Measurements from ENCODE around the gene ZBTB8B. TPM values are rescaled to one million over a fixed set of nuclear protein-coding genes. Genes with fewer than 3 reads are reported as not detected.

Gene ZBTB8B
- not detected in 2 replicates for total RNA-seq

DNA sequence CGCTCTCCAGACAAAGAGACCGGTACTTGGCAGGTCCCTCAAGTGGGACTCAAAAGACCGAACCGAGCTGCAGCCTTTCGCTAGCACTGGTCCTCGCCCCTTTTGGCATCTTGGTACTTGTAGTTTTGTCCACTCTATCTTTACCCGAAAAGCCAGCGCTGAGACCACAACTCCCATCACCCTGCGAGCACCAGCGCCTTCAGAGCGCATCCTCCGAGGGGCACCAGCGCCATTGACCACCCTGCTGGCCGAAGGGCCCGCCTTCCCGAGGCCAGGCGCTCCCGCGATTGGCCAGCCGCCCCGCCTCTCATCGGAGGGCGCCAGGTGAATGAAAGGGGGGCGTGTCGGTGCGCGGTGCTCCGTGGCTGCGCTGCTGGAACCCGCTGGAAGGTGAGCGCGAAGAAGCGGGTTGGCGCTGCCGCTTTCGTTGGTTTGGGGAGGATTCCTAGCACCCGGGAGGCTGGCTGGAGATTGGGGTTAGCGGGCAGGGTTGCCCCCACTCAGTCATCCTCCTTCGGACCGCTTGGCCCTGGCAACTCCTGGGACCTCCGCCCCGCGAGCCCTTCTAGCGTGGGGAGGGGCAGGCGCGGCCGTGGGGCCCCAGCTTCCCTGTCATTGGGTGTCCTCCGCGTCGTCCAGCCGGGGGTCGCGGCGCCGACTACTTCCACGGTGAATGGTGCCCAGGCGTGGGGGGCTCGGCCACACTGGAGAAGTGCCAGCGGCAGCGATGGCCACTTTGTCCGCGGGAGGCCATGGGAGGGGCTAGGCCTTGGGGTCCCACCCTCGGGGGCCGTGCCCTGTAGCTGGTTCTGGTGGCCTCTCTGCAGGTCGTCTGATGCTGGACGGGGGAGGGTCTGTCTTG is at the start of gene ZBTB8B:
Gene ZBTB8B (plus strand): TSS at position 357 of the 862 bp plus-strand sequence. CDS start 5,553 bp downstream, outside the sequence.

Other genes with a start within 250 kb of the ZBTB8B start
- 14.2 and 16.4 TPM in 2 replicates for gene TMEM234, start 242.7 kb upstream of the ZBTB8B start, total RNA-seq
- 502 and 539 TPM in 2 replicates for gene EIF3I, start 242.7 kb upstream of the ZBTB8B start, total RNA-seq
- gene FAM167B, start 217.8 kb upstream of the ZBTB8B start, total RNA-seq: 0.35 TPM in 1 of 2 replicates, not detected in the other
- gene LCK, start 213.8 kb upstream of the ZBTB8B start, total RNA-seq: not detected in 2 replicates
- 65.6 and 69.5 TPM in 2 replicates for gene HDAC1, start 173.0 kb upstream of the ZBTB8B start, total RNA-seq
- 38.6 and 39.5 TPM in 2 replicates for gene MARCKSL1, start 128.8 kb upstream of the ZBTB8B start, total RNA-seq
- gene FAM229A, start 102.6 kb upstream of the ZBTB8B start, total RNA-seq: 0.89 TPM in 1 of 2 replicates, not detected in the other
- not detected in 2 replicates for gene TSSK3, start 102.5 kb upstream of the ZBTB8B start, total RNA-seq
- gene BSDC1, start 70.6 kb upstream of the ZBTB8B start, total RNA-seq: 64.7 and 77.3 TPM in 2 replicates
- gene ZBTB8A, start 74.4 kb downstream of the ZBTB8B start, total RNA-seq: 3.0 and 3.2 TPM in 2 replicates
- gene ZBTB8OS, start 185.5 kb downstream of the ZBTB8B start, total RNA-seq: 14.4 and 17.7 TPM in 2 replicates
- gene RBBP4, start 186.1 kb downstream of the ZBTB8B start, total RNA-seq: 93.7 and 111 TPM in 2 replicates
- gene SYNC, start 237.7 kb downstream of the ZBTB8B start, total RNA-seq: 17.9 and 19.5 TPM in 2 replicates

Data from myometrial cell (primary cell).